Measurements from ENCODE around the gene ZNF862.
"Not testable (repeated sequence)": the region's sequence is repeated elsewhere in the genome, so short reads cannot be mapped to it uniquely, and the experiment has no call there.

Gene ZNF862

GRCh38 chr7:149825567-149826343 is 12.4 kb upstream of the ZNF862 start:
- no peak for DNase-seq

- no peak for DNase-seq
Observed at GRCh38 chr7:149826344-149827088, 11.7 kb upstream of the ZNF862 start.

GRCh38 chr7:149827089-149827981 is 10.8 kb upstream of the ZNF862 start:
- DNase-seq, result no peak

- no peak for DNase-seq
Observed at GRCh38 chr7:149828357-149829309, 9.5 kb upstream of the ZNF862 start.

GRCh38 chr7:149830527-149830926 is 7.6 kb upstream of the ZNF862 start:
- DNase-seq, result not testable (repeated sequence)

- no peak for DNase-seq
Observed at GRCh38 chr7:149830997-149831740, 7.0 kb upstream of the ZNF862 start.

- DNase-seq, result no peak
Observed at GRCh38 chr7:149831741-149832219, 6.4 kb upstream of the ZNF862 start.

GRCh38 chr7:149832332-149833041 is 5.7 kb upstream of the ZNF862 start:
- DNase-seq, result no peak

- DNase-seq, result no peak
Observed at GRCh38 chr7:149833495-149834130, 4.6 kb upstream of the ZNF862 start.

GRCh38 chr7:149834601-149835000 is 3.6 kb upstream of the ZNF862 start:
- no peak for DNase-seq

- DNase-seq, result no peak
Observed at GRCh38 chr7:149836434-149836833, 1.7 kb upstream of the ZNF862 start.

- DNase-seq, result no peak
Observed at GRCh38 chr7:149837564-149838223, 481 bp upstream of the ZNF862 start.

- DNase-seq, result no peak
Observed at GRCh38 chr7:149838992-149839408, 825 bp downstream of the ZNF862 start.

- no peak for DNase-seq
Observed at GRCh38 chr7:149839933-149840332, 1.8 kb downstream of the ZNF862 start.

- DNase-seq, result no peak
Observed at GRCh38 chr7:149843566-149843965, 5.4 kb downstream of the ZNF862 start.

GRCh38 chr7:149844445-149844844 is 6.3 kb downstream of the ZNF862 start:
- no peak for DNase-seq

- DNase-seq, result no peak
Observed at GRCh38 chr7:149845257-149845980, 7.2 kb downstream of the ZNF862 start.

- no peak for DNase-seq
Observed at GRCh38 chr7:149846021-149846420, 7.8 kb downstream of the ZNF862 start.
